RCC 7860 (cell line): ENCODE measurements around the gene NF1.
"Not testable (repeated sequence)": the region's sequence is repeated elsewhere in the genome, so short reads cannot be mapped to it uniquely, and the experiment has no call there.

Experiments
- DNase-seq: peaks from one replicate; pipeline ENCODE4 v3.0.0-alpha.2; 2015; ENCODE audit warnings: low spot score
- FAIRE-seq: peaks from 2 replicates; lab custom pipeline; 2012; peaks lifted over from hg19 to GRCh38; lab: Jason Lieb, UNC

Gene NF1

DNA sequence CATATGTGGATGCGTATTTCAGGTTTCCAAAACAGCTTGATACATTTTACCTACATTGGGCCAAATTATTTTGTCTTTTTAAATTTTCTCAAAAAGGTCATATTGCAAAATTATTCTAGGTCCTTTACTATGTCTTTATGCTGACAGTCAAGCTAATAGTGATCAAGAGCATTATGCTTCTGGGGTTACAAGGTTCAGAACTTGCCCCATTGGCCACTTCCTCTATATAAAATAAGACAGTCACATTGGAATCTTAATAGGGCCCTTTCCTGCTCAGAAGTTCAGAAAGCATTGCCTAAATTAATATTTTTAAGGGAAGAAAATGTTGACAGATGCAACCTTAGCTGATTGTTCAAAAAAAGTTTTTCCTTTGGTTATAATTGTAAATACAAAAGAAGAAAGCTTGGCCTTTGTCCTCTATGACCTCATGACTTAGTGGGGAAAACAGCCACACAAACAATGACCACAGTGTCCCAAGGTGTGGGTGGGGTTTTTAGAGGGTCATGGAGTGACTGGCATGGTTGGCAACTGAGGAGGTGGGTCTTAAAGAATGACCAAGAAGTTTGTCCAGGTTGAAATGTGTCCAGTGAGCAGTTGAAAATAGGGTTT, 284.9 kb downstream of the NF1 start:
- FAIRE-seq (no peak), DNase-seq (no peak)

DNA sequence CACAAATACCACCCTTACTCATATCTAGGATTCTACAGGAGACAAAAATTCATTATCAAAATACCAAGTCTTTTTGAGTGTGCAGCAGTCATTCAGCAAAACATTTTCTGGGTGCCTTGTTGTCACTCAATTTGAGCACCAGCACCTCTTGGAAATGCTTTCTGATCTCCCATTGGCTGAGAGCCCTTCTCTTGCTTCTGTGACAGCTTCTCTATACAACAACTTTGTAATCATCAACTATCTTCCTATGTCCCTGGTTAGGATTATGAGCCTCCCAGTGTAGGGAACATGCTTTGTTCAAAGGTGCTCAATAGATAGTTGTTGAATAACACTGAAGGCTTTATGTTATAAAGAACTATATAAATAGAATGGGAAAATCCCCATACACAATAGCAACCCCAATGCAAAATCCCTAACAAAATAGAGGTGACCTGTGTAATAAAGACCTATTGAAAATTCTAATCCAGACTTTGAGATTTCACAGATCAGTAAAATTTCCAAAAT, 286.4 kb downstream of the NF1 start:
- FAIRE-seq, result no peak
- no peak for DNase-seq

GRCh38 chr17:31382668-31383275, 288.0 kb downstream of the NF1 start:
- DNase-seq, FAIRE-seq: not testable (repeated sequence)

DNA sequence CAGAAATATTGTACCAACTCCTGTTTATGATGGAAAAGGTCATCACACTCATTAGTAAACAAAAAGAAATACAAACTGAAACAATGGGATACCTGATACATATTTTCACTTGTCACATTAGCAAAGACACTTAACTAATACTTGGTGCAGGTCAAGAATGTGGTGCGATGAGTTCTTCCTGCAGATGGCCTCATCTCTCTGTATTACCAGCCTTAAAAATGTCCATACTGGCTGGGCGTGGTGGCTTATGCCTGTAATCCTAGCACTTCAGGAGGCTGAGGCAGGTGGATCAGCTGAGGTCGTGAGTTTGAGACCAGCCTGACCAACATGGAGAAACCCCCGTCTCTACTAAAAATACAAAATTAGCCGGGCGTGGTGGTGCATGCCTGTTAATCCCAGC, 288.7 kb downstream of the NF1 start:
- FAIRE-seq, DNase-seq: not testable (repeated sequence)

GRCh38 chr17:31385428-31386285, 290.9 kb downstream of the NF1 start:
- DNase-seq, result no peak

DNA sequence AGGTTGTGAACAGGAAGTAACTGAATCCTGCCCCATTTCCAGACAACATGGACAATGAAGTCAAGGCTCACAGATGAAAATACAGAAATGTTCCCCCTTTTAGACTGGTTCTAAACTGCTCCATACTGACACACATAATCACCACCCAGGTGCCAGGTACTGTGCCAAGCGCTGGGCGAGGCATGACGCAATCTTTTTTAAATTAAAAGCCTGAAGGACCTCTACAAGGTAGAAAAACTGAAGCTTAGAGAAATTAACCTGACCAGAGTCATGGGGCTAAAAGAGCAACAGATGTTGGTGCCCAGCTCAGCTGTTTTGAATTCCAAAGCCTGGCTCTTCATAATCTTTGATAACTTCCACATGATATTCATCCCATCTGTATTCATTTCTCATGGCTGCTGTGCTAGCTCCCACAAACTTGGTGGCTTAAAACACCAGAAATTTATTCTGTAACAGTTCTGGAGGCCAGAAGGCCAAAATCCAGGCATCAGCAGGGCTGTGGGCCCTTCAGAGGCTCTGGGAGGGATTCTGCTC, 291.8 kb downstream of the NF1 start:
- FAIRE-seq (no peak), DNase-seq (no peak)

More at GRCh38 chr17:31385428-31386285, 290.9 kb downstream of the NF1 start:
- FAIRE-seq, result no peak

- FAIRE-seq (no peak), DNase-seq (no peak)
Measured at GRCh38 chr17:31387438-31387837, 292.7 kb downstream of the NF1 start.

DNA sequence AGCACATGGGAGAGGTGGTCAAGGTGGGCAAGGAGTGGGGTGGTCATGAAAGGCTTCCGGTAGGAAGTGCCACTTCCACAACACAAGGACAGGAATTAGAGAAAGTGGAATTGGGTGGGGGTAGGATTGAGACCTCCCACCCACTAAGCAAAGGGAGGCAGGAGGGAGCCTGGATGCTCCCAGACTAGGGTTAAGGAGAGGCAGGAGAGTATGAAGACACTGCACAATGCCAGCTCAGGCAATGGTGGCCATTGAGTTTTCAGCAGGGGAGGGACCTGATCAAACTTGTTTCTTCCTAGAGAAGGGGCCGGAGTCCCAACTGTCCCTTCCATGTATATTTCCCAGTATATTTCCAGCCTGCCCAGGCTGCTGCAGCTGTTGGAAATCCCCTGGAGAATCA, 293.6 kb downstream of the NF1 start:
- no peak for FAIRE-seq

GRCh38 chr17:31388770-31389656, 294.2 kb downstream of the NF1 start:
- DNase-seq (no peak), FAIRE-seq (no peak)

More for the DNA sequence above, 293.6 kb downstream of the NF1 start:
- no peak for DNase-seq

GRCh38 chr17:31389657-31390381, 295.0 kb downstream of the NF1 start:
- DNase-seq (no peak), FAIRE-seq (no peak)

- FAIRE-seq (no peak), DNase-seq (no peak)
Measured at GRCh38 chr17:31390426-31390747, 295.6 kb downstream of the NF1 start.

DNA sequence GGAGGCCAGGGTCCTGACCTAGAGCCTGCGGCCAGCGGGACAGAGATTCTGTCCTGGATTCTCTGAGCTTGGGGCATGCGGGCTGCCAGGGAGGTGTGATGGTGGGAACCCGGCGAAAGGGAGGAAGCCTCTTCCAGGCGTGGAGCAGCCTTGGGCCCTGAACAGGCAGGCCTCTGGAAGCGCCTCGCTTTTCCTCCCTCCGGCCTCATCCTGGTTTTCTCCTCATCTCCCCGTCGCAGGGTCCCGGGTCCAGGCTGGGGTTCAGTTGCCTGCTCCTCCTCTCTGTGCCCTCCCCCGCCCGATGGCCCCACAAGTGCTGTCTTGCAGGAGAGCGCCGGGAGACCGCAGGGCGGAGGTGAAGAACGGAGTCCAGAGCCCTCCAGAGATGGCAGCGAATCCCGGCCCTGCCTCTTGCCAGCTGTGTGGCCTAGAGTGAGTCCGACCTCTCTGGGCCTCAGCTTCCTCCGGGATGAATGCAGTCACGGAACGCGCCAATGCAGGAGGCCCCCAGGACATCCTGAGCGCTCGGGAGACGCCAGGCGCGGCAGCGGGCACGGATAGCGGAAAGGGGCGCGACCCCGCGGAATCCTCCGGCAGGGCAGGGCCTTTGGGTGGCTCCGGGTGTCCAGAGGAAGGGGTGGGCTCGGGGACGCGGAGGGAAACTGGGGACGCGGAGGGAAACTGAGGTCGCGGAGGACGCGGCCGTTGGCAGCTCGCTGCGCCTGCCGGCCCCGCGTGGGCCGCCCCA, 296.1 kb downstream of the NF1 start:
- FAIRE-seq (no peak), DNase-seq (no peak)

DNA sequence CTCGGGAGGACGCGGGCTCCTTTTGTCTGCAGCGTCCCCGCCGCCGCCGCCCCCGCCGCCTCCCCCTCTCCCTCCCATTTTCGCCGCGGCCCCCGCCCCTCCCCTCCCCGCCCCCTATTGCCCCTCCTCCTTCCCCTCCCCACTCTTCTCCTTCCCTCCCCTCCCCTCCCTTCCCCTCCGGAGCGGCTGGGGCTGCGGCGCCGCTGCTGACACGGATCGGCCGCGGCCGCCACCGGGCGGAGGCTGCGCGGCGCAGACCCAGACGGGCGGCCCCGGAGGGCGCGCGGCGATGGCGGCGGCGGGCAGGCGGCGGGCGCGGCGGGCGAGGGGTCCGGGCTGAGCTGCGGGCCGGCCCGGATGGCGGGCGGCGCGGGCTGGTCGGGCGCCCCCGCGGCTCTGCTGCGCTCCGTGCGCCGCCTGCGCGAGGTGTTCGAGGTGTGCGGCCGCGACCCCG, 296.7 kb downstream of the NF1 start, which contains the start of gene RAB11FIP4:
RAB11FIP4 (plus strand) TSS at position 180 of the 454 bp plus-strand sequence; CDS start at position 358, 178 bp downstream.
- FAIRE-seq, result no peak

DNA sequence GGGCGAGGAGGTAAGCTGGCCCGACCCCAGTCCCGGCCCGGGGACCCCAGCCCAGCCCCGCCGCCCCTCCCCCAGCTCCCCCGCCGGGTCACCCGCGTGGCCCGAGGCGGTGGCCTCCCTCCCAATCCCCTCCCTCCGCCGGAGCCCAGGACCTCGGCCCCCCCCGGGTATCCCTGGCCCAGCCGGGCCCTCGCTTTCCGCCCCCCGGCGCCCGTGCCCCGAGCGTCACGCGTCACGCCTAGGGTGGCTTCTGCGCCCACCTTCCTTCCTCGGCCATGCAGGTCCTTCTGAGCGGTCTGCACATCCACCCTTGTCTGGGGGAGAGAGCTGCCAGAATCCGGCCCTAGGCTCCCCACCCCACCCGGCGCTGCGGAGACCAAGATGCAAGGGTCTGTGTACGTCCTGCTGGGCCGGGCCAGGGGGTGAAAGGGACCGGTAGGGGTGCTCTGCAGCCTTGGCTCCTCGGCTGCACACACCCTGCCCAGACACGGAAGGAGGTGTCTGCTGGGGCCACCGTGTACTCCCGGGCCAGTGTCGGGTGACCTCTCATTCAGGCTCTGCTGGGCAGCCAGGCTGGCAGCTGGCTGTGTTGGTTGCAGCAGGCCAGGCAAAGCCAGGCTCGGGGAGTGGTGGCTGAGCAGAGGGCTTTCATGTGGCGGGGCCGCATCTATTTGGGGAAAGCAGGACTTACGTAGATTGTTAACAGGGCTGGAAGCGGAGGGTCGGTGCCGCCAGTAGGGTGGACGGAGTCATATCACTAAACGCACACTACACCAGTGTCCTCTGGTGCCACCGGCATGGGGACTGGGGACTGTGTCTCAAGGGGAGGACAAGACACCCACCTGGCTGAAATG, 297.5 kb downstream of the NF1 start:
- no peak for FAIRE-seq

More for the DNA sequence above, 296.7 kb downstream of the NF1 start, which contains the start of gene RAB11FIP4:
- DNase-seq, result no peak

GRCh38 chr17:31392856-31393748, 298.3 kb downstream of the NF1 start:
- DNase-seq (no peak), FAIRE-seq (no peak)

More for the DNA sequence above, 297.5 kb downstream of the NF1 start:
- DNase-seq, result no peak

GRCh38 chr17:31393749-31394146, 299.0 kb downstream of the NF1 start:
- FAIRE-seq (no peak), DNase-seq (no peak)

- FAIRE-seq, result no peak
- DNase-seq, result no peak
Measured at GRCh38 chr17:31394544-31394943, 299.8 kb downstream of the NF1 start.
